ENCODE measurements around the gene NFE2L2. TPM values are rescaled to one million over a fixed set of nuclear protein-coding genes. Genes with fewer than 3 reads are reported as not detected.
"Not testable (repeated sequence)": the region's sequence is repeated elsewhere in the genome, so short reads cannot be mapped to it uniquely, and the experiment has no call there.

Gene NFE2L2
- total RNA-seq, 2 experiments from 2014 or later = 26.2 to 58.6 TPM

DNA sequence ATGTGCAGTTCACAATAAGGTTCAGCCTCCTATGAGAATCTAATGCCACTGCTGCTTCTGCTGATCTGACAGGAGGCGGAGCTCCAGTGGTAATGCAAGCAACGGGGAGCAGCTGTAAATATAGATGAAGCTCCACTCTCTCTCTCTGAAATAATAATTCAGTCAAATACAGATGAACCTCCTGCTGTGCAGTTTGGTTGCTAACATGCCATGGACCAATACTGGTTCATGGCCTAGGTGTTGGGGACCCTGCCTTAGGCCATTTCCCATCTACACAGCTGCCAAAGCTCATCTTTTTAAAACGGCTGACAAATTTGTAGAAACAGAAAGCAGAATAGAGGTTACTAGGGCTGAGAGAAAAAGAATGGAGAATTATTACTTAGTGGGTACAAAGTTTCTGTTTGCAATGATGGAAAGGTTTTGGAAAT is 62.6 kb downstream of the NFE2L2 start:
- Histone ChIP-seq H4K20me1 (ENCODE audit: insufficient read depth, low read length) (no peaks in the 10 kb centered on the region), H3K4me2 (ENCODE audit: low read length) (no peak overlapping the region), H3K4me1 (ENCODE audit: insufficient read depth, low read length, poor library complexity, severe bottlenecking) (no peaks in the 10 kb centered on the region), H3K36me3 (ENCODE audit: insufficient read depth, low read length) (no peaks in the 10 kb centered on the region), H3K27ac (ENCODE audit: low read depth, low read length, poor library complexity, severe bottlenecking) (no peak overlapping the region), H3K9me2 (ENCODE audit: insufficient read depth, low read length) (no peaks in the 10 kb centered on the region), H3K4me3 (ENCODE audit: low read depth, low read length, poor library complexity, severe bottlenecking) (no peak overlapping the region), H2AFZ (ENCODE audit: low read length) (no peak overlapping the region), H3K79me2 (ENCODE audit: insufficient read depth, low read depth, low read length) (no peaks in the 10 kb centered on the region), H3K9me3 (ENCODE audit: low read length) (no peaks in the 10 kb centered on the region)
- no peak for DNase-seq (ENCODE audit: low spot score)
- CTCF ChIA-PET (ENCODE audit: unreplicated experiment) = no interaction called here
- BruUV-seq (replicated peaks) = no TSS peak
- TF ChIP-seq EZH2phosphoT487 (IDR thresholded peaks at IDR 0.05; ENCODE audit: borderline replicate concordance, low read depth, low read length) = no peak
- TF ChIP-seq, protein P1, sequence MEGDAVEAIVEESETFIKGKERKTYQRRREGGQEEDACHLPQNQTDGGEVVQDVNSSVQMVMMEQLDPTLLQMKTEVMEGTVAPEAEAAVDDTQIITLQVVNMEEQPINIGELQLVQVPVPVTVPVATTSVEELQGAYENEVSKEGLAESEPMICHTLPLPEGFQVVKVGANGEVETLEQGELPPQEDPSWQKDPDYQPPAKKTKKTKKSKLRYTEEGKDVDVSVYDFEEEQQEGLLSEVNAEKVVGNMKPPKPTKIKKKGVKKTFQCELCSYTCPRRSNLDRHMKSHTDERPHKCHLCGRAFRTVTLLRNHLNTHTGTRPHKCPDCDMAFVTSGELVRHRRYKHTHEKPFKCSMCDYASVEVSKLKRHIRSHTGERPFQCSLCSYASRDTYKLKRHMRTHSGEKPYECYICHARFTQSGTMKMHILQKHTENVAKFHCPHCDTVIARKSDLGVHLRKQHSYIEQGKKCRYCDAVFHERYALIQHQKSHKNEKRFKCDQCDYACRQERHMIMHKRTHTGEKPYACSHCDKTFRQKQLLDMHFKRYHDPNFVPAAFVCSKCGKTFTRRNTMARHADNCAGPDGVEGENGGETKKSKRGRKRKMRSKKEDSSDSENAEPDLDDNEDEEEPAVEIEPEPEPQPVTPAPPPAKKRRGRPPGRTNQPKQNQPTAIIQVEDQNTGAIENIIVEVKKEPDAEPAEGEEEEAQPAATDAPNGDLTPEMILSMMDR (conservative IDR thresholded peaks at IDR 0.05; ENCODE audit: low read length) = no peak
- POLR2A ChIA-PET = interaction anchor here (0.6 to 2.1 kb wide), 3 partner anchors 10 to 924 kb away, joined by 4 to 6 read pairs (median 5); partner anchors contain the start of gene HNRNPA3
- intact Hi-C loops (cut with micrococcal nuclease; ENCODE audit: unreplicated experiment) = no loop called here

DNA sequence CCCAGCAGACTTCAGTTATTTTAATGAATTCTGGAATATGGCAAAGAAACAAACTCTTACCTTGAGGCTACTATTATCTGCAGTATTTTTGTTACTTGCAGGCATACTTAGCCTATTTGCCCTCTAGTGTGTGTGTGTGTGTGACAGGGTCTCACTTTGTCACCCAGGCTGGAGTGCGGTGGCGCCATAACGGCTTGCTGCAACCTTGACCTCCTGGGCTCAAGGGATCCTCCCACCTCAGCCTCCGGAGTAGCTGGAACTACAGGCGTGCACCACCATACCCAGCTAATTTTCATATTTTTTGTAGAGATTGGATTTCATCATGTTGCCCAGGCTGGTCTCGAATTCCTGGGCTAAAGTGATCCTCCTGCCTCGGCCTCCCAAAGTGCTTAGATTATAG is 64.1 kb downstream of the NFE2L2 start:
- DNase-seq (ENCODE audit: low spot score); H3K79me2 ChIP-seq (ENCODE audit: insufficient read depth, low read depth, low read length); H3K4me3 ChIP-seq (ENCODE audit: low read depth, low read length, poor library complexity, severe bottlenecking); H3K27ac ChIP-seq (ENCODE audit: low read depth, low read length, poor library complexity, severe bottlenecking); intact Hi-C loops (cut with micrococcal nuclease; ENCODE audit: unreplicated experiment); H3K9me2 ChIP-seq (ENCODE audit: insufficient read depth, low read length); H3K36me3 ChIP-seq (ENCODE audit: insufficient read depth, low read length); H3K4me2 ChIP-seq (ENCODE audit: low read length); H3K9me3 ChIP-seq (ENCODE audit: low read length); H4K20me1 ChIP-seq (ENCODE audit: insufficient read depth, low read length); CTCF ChIA-PET (ENCODE audit: unreplicated experiment); BruUV-seq (replicated peaks); H2AFZ ChIP-seq (ENCODE audit: low read length); H3K4me1 ChIP-seq (ENCODE audit: insufficient read depth, low read length, poor library complexity, severe bottlenecking): not testable (repeated sequence)
- POLR2A ChIA-PET = interaction anchor here (0.7 to 0.8 kb wide), 3 partner anchors 12 to 1656 kb away, joined by 3 read pairs; no protein-coding TSS in a partner anchor

DNA sequence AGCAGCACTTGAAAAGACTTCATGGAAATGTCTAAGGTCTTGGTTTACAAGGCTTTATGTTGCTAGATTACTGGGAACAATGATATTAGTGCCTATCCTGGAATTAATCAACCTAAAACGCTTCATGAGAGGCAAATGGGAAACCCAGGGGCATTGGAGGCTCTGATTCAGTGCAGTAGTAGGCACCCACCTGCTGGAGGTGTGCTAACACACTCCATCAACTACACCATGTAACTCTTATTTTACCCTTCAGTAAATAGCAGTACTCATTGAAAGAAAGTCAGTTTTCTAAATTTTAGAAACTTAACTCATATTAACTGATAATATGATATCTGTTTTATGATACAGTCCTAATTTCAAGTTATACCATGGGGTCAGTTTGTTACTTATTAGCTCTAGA is 69.3 kb downstream of the NFE2L2 start:
- no peaks in the 10 kb centered on the region for H3K9me3 ChIP-seq (ENCODE audit: low read length)
- ChIA-PET POLR2A (interaction anchor here (0.7 to 1.8 kb wide), 6 partner anchors 10 to 348 kb away, joined by 3 to 10 read pairs (median 4); no protein-coding TSS in a partner anchor), CTCF (ENCODE audit: unreplicated experiment) (no interaction called here)
- no peak for TF ChIP-seq EZH2phosphoT487 (IDR thresholded peaks at IDR 0.05; ENCODE audit: borderline replicate concordance, low read depth, low read length)
- TF ChIP-seq, protein P1 (conservative IDR thresholded peaks at IDR 0.05; ENCODE audit: low read length) = peak; percentile 38; the same call in 1 of the 2 replicates
- H3K27ac ChIP-seq (ENCODE audit: low read depth, low read length, poor library complexity, severe bottlenecking) = no peak overlapping the region
- intact Hi-C loops (cut with micrococcal nuclease; ENCODE audit: unreplicated experiment) = no loop called here
- H3K36me3 ChIP-seq (ENCODE audit: insufficient read depth, low read length) = no peaks in the 10 kb centered on the region
- DNase-seq (ENCODE audit: low spot score) = no peak
- no peaks in the 10 kb centered on the region for H3K9me2 ChIP-seq (ENCODE audit: insufficient read depth, low read length)
- no peaks in the 10 kb centered on the region for H3K79me2 ChIP-seq (ENCODE audit: insufficient read depth, low read depth, low read length)
- no peak overlapping the region for H3K4me3 ChIP-seq (ENCODE audit: low read depth, low read length, poor library complexity, severe bottlenecking)
- H3K4me1 ChIP-seq (ENCODE audit: insufficient read depth, low read length, poor library complexity, severe bottlenecking) = no peaks in the 10 kb centered on the region
- H2AFZ ChIP-seq (ENCODE audit: low read length) = no peak overlapping the region
- H4K20me1 ChIP-seq (ENCODE audit: insufficient read depth, low read length) = no peaks in the 10 kb centered on the region
- no TSS peak for BruUV-seq (replicated peaks)
- no peak overlapping the region for H3K4me2 ChIP-seq (ENCODE audit: low read length)
